ENCODE results near the gene DSC1.

Gene DSC1

DNA sequence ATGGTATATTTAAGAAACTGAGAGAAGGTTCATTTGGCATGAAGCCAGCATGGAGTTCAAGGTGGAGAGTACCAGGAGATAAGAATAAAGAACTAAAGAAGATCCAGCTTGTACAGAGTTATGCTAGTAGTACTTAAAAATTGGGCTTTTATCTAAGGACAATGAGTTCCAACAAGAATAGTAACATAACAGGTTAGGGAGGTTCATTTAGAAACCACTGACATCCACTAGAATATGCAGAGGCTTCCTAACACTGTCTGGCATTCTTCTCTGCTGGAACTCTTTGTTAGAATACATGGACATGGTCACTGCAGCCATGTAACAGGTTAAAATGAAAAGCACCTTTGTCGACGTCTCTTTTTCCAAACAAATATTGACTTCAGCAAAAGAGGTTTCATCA is 42.6 kb upstream of the DSC1 start:
- in situ Hi-C loops (cut with MboI; ENCODE audit: low sequenced_read_pairs, unreplicated experiment): no loop called here
- TF ChIP-seq, protein P1, sequence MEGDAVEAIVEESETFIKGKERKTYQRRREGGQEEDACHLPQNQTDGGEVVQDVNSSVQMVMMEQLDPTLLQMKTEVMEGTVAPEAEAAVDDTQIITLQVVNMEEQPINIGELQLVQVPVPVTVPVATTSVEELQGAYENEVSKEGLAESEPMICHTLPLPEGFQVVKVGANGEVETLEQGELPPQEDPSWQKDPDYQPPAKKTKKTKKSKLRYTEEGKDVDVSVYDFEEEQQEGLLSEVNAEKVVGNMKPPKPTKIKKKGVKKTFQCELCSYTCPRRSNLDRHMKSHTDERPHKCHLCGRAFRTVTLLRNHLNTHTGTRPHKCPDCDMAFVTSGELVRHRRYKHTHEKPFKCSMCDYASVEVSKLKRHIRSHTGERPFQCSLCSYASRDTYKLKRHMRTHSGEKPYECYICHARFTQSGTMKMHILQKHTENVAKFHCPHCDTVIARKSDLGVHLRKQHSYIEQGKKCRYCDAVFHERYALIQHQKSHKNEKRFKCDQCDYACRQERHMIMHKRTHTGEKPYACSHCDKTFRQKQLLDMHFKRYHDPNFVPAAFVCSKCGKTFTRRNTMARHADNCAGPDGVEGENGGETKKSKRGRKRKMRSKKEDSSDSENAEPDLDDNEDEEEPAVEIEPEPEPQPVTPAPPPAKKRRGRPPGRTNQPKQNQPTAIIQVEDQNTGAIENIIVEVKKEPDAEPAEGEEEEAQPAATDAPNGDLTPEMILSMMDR (IDR thresholded peaks at IDR 0.05; ENCODE audit: borderline replicate concordance, control extremely low read depth, extremely low read depth, insufficient read depth, missing control alignments): no peak
- DNase-seq (ENCODE audit: low spot score): no peak

DNA sequence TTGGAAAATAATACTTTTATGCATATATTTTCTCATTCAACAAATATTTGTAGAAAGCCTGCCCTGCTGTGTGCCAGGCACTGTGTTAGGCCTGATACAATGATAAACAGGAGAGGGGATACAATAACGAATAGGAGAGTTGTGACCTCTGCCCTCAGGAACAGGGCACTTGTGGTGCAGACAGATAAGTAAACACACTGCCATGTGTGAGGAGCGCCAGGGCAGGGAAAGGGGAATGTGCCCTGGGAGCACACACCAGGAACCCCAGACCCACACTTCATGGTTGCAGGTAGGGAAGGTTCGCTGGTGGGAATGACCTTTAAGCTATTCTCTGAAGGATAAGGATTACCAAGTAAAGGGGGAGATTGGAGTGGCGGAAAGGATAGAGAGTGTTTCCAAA is 42.2 kb upstream of the DSC1 start:
- no peak for DNase-seq (ENCODE audit: low spot score)
- TF ChIP-seq, protein P1 (IDR thresholded peaks at IDR 0.05; ENCODE audit: borderline replicate concordance, control extremely low read depth, extremely low read depth, insufficient read depth, missing control alignments): no peak
- in situ Hi-C loops (cut with MboI; ENCODE audit: low sequenced_read_pairs, unreplicated experiment): no loop called here

DNA sequence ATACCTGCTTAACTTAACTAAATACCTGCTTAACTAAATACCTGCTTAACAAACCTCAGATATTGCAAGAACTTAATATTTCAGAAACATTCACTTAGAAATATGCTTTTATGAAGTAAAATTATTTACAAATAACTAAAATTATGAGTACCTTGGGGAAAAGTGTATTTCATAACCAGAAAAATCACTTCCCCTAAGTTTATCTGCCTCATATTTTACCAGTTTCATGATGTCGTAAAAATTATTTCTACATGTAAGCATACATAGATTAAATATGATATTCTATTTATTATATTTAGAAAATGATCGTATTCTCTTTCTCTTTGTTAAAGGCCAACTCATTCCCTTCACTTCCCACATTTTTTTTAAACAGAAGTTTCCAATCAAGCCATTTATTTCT is 41.5 kb upstream of the DSC1 start:
- in situ Hi-C loops (cut with MboI; ENCODE audit: low sequenced_read_pairs, unreplicated experiment): no loop called here
- DNase-seq (ENCODE audit: low spot score): no peak
- TF ChIP-seq, protein P1 (IDR thresholded peaks at IDR 0.05; ENCODE audit: borderline replicate concordance, control extremely low read depth, extremely low read depth, insufficient read depth, missing control alignments): no peak

DNA sequence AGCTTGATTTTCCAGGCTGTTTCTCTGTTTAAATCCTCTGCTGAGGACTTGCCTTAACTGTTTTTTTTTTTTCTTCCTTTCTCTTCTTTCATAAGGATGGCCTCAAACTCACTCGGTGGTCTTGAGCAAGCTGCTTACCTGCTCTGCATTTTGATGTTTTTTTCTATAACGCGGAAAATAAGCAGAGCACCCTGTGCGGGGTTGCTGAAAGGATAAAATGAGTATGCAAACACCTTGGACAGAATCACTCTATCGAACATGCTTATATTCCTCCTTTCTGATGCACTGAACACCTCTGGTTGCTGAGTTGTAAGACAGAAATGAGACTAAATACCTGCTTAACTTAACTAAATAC is 41.1 kb upstream of the DSC1 start:
- no peak for DNase-seq (ENCODE audit: low spot score)
- TF ChIP-seq, protein P1 (IDR thresholded peaks at IDR 0.05; ENCODE audit: borderline replicate concordance, control extremely low read depth, extremely low read depth, insufficient read depth, missing control alignments): no peak
- in situ Hi-C loops (cut with MboI; ENCODE audit: low sequenced_read_pairs, unreplicated experiment): no loop called here

DNA sequence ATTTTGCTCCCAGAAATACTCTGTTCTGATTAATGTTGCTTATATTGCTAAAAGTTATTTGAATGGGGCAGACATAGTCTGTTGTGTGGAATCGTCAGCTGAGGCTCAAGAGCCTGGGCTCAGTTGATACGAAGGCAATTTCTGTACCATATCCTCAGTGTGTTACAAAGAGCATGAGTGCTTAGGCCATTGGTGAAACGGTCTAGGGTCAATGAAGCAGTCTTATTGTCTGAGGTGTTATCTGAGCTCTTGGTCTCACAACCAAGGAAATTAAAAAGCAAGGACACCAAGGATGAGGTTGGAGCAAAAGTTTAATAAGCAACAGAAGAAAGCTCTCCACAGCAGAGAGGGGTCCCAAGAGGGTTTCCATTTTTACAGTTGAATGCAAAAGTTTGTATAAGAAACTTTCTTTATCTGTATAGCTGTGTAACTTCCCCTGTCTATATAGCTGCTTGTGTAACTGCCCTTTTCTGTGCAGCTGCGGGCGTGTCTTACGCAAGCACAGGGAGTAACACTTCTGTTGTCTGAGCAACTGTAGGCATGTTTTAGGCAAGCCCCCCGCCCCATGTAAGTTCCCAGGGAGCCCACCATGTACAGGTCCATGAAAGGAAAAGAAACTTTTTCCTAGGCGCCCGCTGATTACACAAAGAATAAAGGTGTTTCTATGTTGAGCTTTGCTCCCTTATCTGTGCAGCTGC is 40.6 kb upstream of the DSC1 start:
- TF ChIP-seq, protein P1 (IDR thresholded peaks at IDR 0.05; ENCODE audit: borderline replicate concordance, control extremely low read depth, extremely low read depth, insufficient read depth, missing control alignments): no peak

DNA sequence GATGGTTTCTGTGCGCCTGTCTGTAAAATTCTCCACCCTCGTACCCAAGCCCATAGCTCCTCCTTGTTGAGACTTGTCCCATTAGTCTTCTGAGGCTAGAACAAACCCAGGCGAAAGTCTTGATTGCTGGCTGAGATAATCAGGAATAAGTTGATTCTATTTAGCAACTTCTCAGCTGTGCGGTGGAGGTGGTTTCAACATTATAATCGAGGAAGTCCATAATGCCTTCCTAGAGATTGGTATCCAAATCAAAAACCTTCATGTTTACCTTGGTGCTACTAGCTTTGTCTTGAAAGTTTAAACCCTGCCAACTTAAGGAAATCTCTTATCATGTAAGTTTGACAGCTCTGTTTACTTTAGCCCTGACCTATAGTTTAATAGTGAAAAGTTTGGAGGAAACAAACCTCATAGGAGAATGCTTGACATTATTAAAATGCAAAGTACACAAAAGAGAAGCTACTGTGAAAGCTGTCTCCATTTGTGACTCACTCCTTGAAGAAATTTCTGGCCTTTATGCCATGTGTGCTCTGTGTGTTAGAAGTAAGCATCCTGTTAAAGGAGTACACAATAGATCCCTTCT is 36.6 kb upstream of the DSC1 start:
- no peak for DNase-seq (ENCODE audit: low spot score)
- TF ChIP-seq, protein P1 (IDR thresholded peaks at IDR 0.05; ENCODE audit: borderline replicate concordance, control extremely low read depth, extremely low read depth, insufficient read depth, missing control alignments): no peak
- in situ Hi-C loops (cut with MboI; ENCODE audit: low sequenced_read_pairs, unreplicated experiment): no loop called here

More for the DNA sequence above, 40.6 kb upstream of the DSC1 start:
- no peak for DNase-seq (ENCODE audit: low spot score)
- in situ Hi-C loops (cut with MboI; ENCODE audit: low sequenced_read_pairs, unreplicated experiment): no loop called here
